SJSA1 (cell line): ENCODE results near the gene UNC119. TPM values are rescaled to one million over a fixed set of nuclear protein-coding genes. Genes with fewer than 3 reads are reported as not detected.
"Not testable (repeated sequence)": the region's sequence is repeated elsewhere in the genome, so short reads cannot be mapped to it uniquely, and the experiment has no call there.

Experiments used
- DNase-seq, 2 experiments: peaks; one replicate each; pipeline ENCODE4 v3.0.0-alpha.2; 2015 to 2020; ENCODE audit warnings: low spot score in 2 of 2, low read depth in 1 of 2
- H3K27ac ChIP-seq: fragments of 250-450 bp; sonication (Bioruptor Pico); 2 replicates; pipeline ENCODE4 v1.5.1; 2020; ENCODE audit warnings: mild to moderate bottlenecking, moderate library complexity
- H3K27me3 ChIP-seq: fragments of 250-450 bp; sonication (Bioruptor Pico); replicated peaks from 2 replicates; pipeline ENCODE4 v1.5.1; 2020; ENCODE audit warnings: mild to moderate bottlenecking, moderate library complexity
- H3K36me3 ChIP-seq: fragments of 250-450 bp; sonication (Bioruptor Pico); 2 replicates; pipeline ENCODE4 v1.5.1; 2020; ENCODE audit warnings: mild to moderate bottlenecking
- H3K4me1 ChIP-seq: fragments of 250-450 bp; sonication (Bioruptor Pico); replicated peaks from 2 replicates; pipeline ENCODE4 v1.6.1; 2021; ENCODE audit warnings: mild to moderate bottlenecking
- H3K4me3 ChIP-seq: fragments of 250-450 bp; sonication (Bioruptor Pico); 2 replicates; pipeline ENCODE4 v1.5.1; 2020; ENCODE audit warnings: mild to moderate bottlenecking
- H3K9me3 ChIP-seq: fragments of 250-450 bp; sonication (Bioruptor Pico); replicated peaks from 2 replicates; pipeline ENCODE4 v1.5.1; 2020; ENCODE audit warnings: mild to moderate bottlenecking
- total RNA-seq: library from RNA; depleted of rRNA; stranded (reverse); fragments of >200 nt; shearing (Covaris generic); gene quantifications from 2 replicates; pipeline ENCODE4 v1.2.3, GENCODE V29; 2014

The UNC119 gene
- total RNA-seq, 1 experiment from 2014 or later = 27.2 TPM

DNA sequence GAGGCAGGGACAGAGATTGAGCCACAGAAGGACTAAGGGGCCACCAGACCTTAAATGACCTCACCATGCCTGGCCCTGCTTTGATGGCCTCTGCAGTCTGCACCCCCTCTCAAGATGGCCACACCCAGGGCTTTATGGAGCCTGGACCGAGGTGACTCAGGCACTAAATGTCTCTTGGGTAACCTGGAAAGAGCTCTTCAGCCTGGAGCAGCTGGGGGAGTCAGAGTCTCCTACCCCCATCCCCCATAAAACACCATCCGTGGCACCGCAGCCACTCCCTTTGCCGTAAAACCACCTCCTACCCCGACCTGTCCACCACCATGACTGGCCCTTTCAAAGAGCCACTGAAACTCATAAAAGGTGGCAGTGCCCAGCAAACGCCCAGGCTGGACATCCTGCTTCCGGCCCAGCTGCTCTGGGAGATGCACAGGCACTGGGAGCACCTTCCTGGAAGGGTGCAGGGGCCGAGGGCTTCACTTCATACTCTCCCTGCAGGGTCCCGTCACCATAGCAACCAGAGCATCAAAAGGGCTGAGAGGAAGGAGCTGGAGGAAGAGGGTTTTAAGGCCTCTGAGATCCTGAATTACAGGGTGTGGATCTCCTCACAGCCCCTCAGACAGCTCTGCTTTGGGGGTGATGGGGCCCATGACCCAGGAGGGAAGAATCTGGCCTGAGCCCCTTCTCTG lies 24.0 kb downstream of the UNC119 start:
- H3K4me1 ChIP-seq = peaks cover 7% of the 10 kb centered on the region
- H3K4me3 ChIP-seq = no peak overlapping the region
- no peaks in the 10 kb centered on the region for H3K27me3 ChIP-seq
- H3K27ac ChIP-seq = no peak overlapping the region
- no peaks in the 10 kb centered on the region for H3K9me3 ChIP-seq
- H3K36me3 ChIP-seq = no peaks in the 10 kb centered on the region
- no peak for DNase-seq

DNA sequence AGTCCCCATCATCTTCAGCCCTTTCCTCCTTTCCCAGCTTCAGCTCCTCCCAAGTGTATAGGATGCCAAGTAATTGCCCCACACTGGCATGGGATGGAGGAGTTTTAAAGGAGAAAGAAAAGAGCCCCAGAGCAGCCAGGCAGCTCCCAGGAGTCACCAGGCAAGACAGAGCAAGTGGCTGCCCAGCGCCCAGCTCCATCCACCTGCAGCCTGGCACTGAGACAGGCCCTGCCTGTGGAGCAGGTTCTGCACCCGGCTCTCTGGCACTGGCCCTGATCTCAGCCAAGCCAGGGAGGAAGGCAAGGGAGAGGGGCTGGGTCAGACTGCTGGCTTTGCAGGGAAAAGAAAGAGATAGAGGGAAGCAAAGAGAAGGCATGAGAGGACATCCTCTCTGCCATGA lies 24.6 kb downstream of the UNC119 start:
- no peak overlapping the region for H3K4me3 ChIP-seq
- H3K9me3 ChIP-seq = no peaks in the 10 kb centered on the region
- DNase-seq = no peak
- no peaks in the 10 kb centered on the region for H3K27me3 ChIP-seq
- no peak overlapping the region for H3K27ac ChIP-seq
- peaks cover 7% of the 10 kb centered on the region for H3K4me1 ChIP-seq
- no peaks in the 10 kb centered on the region for H3K36me3 ChIP-seq

DNA sequence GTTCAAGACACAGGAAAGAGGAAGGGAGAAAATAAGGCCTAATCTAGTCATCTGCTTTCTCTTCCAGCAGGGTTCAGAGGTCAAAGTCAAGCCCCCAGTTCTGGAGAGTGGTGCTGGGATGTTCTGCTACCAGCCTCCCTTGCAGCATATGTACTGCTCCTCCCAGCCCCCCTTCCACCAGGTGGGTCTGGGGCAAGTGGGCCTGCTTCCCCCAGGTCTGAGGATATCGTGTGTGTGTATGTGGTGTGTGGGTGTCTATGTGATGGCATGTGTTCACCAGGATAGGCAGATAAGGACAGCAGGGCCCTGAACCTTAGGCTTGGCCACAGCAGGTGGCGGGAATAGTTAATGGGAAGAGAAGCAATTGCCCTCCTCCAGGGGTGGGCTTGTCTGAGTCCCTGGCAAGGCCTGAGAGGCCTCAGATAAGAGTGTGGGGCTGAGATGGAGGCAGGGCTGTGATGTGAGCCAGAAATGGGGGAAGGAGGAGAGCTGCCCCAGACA lies 25.2 kb downstream of the UNC119 start:
- H3K4me3 ChIP-seq = no peak overlapping the region
- peaks cover 7% of the 10 kb centered on the region for H3K4me1 ChIP-seq
- no peaks in the 10 kb centered on the region for H3K36me3 ChIP-seq
- H3K27me3 ChIP-seq = no peaks in the 10 kb centered on the region
- DNase-seq = no peak
- H3K9me3 ChIP-seq = no peaks in the 10 kb centered on the region
- no peak overlapping the region for H3K27ac ChIP-seq

DNA sequence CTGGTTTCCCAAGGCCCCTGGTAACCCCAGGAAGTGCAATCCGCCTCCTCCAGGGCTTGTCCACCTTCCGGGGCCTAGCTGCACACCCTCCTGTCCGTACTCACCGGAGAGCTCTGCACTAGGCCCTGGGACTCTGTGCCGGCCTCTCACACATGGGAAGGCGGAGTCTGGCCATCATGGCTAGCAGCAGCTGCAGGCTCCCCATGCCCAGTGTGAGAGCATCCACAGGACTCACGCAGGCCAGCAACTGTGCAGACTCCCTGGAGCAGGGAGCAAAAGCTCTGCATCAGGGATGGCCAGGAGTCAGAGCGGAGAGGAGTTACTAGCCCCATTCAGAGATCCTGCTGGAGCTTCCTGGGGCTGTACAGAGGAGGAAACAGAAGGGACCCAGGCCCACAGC lies 26.0 kb downstream of the UNC119 start:
- no peak for DNase-seq
- no peaks in the 10 kb centered on the region for H3K9me3 ChIP-seq
- H3K27ac ChIP-seq = no peak overlapping the region
- H3K36me3 ChIP-seq = no peaks in the 10 kb centered on the region
- H3K4me1 ChIP-seq = peaks cover 7% of the 10 kb centered on the region
- H3K27me3 ChIP-seq = no peaks in the 10 kb centered on the region
- H3K4me3 ChIP-seq = no peak overlapping the region

DNA sequence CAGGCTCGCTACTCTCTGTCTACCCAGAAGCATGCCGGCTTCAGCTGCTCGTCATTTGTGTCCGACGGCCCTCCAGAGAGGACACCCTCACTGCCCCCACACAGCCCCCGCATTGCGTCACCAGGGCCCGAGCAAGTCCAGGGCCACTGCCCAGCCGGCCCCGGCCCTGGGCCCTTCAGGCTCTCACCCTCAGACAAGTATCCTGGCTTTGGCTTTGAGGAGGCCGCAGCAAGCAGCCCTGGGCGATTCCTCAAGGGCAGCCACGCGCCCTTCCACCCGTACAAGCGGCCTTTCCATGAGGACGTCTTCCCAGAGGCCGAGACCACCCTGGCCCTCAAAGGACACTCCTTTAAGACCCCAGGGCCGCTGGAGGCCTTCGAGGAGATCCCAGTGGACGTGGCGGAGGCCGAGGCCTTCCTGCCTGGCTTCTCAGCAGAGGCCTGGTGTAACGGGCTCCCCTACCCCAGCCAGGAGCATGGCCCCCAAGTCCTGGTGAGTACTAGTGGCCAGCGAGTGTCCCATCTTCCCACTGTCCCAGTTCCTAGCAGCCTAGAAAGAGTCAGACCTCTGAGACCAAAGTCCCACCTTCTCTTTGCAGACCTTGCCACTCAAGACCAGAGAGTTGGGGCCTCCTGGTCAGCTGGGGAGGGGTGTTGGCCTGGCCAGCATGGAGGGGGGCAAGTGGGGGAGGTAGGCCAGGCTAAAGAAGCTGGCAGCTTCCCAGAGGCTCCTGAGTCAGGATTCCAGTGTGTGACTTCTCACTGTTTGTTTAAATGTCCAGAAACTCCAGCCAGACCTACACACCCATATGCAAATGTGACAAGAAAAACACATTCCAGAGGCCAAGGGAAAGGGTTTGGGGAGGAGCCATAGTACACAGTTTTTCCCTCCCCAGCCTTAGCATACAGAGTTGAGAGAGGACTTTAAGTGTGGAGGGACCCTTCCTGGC lies 27.7 kb downstream of the UNC119 start:
- no peaks in the 10 kb centered on the region for H3K36me3 ChIP-seq
- H3K27me3 ChIP-seq = no peaks in the 10 kb centered on the region
- H3K4me1 ChIP-seq = peaks cover 7% of the 10 kb centered on the region
- H3K27ac ChIP-seq = no peak overlapping the region
- no peaks in the 10 kb centered on the region for H3K9me3 ChIP-seq
- DNase-seq = peak in 1 of 2 experiments; percentile 21
- H3K4me3 ChIP-seq = no peak overlapping the region

DNA sequence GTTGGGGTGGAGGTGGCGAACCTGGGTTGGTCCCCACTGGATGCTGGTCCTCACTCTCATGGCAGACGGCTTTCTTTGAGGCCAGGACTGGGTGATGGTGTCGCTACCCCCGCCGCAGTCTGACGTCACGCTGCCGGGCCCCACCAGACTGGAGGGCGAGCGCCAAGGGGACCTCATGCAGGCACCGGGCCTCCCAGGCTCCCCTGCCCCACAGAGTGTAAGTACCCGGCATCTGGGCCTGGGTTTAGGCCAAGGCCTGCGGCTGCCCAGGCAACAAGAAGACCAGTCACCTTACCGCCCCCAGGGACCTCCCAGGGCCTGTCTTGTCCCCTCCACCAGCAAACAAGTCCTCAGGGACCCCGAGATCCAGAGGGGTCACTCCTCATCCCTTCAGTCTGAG lies 28.5 kb downstream of the UNC119 start:
- peaks cover 7% of the 10 kb centered on the region for H3K4me1 ChIP-seq
- no peak for DNase-seq
- no peaks in the 10 kb centered on the region for H3K36me3 ChIP-seq
- no peak overlapping the region for H3K27ac ChIP-seq
- H3K4me3 ChIP-seq = no peak overlapping the region
- no peaks in the 10 kb centered on the region for H3K27me3 ChIP-seq
- H3K9me3 ChIP-seq = no peaks in the 10 kb centered on the region

DNA sequence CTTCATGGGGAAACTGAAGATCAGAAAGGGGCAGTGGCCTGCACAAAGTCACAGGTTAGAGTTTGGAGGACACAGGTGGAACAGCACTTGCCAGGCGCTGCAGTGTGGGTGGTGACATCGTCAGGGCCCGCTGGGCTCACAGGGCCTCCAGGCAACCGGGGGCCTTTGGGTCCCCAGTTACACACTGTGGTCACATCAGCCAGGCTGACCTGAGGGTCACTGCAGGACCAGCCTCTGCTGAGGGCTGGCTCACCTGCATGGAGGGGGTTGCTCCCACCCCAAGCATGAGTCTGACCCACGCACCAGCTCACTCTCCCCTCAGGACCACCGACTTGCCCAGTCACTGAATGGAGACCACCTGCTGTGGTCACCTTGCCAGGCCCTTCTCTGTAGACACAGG lies 29.2 kb downstream of the UNC119 start:
- Histone ChIP-seq H3K36me3 (no peaks in the 10 kb centered on the region), H3K4me3 (no peak overlapping the region), H3K27me3 (no peaks in the 10 kb centered on the region), H3K9me3 (no peaks in the 10 kb centered on the region), H3K27ac (no peak overlapping the region), H3K4me1 (peaks cover 7% of the 10 kb centered on the region)
- no peak for DNase-seq

DNA sequence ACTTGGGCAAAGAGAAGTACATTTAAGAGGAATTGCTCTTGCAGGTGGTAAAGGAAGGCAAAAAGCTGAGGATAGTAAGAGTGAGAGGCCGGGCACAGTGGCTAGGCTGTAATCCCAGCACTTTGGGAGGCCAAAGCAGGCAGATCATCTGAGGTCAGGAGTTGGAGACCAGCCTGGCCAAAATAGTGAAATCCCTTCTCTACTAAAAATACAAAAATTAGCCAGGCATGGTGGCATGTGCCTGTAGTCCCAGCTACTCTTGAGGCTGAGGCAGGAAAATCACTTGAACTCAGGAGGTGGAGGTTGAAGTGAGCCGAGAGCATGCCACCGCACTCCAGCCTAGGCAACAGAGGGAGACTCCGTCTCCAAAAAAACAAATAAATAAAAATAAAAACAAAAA lies 30.1 kb downstream of the UNC119 start:
- H3K27me3 ChIP-seq, H3K36me3 ChIP-seq, H3K9me3 ChIP-seq, DNase-seq, H3K4me1 ChIP-seq, H3K4me3 ChIP-seq, H3K27ac ChIP-seq: not testable (repeated sequence)

DNA sequence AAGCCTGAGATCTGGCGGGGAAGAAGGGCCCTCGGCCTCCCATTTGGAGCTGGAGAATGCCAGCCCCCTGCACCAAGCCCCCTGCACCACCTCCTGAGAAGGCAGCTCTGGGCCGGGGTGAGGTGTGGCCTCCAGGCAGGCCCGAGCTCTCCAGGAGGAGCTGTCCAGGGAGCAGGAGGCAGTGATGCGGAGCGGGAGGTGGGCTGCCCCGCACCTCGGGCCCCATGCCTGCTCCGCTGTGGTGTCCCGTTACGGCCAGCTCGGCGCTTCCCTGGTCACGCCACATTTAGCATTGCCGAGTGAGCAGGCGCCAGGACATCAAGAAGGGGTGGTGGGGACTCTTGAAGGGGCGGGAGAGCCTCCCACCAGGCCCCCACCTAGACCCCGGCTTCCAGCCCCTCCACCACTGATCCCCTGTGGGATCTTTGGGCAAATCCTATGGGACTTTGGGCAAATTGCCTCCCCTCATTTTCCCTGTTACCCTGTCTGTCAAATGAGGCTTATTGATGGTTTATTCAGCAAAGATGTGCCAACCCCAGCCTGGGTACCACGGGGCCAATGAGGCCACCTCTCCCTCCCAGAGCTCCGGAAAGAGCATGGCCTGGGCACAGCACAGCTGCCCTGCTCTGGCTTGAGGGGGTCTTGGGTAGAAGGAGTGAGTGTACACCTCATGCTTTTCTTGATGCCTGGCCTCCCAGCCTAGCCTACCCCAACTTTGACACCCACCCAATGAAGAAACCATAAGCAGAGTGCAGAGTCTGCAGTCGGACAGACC lies 30.9 kb downstream of the UNC119 start:
- Histone ChIP-seq H3K27me3 (no peaks in the 10 kb centered on the region), H3K4me3 (no peak overlapping the region), H3K9me3 (no peaks in the 10 kb centered on the region), H3K27ac (no peak overlapping the region), H3K4me1 (peaks cover 7% of the 10 kb centered on the region), H3K36me3 (no peaks in the 10 kb centered on the region)
- no peak for DNase-seq

DNA sequence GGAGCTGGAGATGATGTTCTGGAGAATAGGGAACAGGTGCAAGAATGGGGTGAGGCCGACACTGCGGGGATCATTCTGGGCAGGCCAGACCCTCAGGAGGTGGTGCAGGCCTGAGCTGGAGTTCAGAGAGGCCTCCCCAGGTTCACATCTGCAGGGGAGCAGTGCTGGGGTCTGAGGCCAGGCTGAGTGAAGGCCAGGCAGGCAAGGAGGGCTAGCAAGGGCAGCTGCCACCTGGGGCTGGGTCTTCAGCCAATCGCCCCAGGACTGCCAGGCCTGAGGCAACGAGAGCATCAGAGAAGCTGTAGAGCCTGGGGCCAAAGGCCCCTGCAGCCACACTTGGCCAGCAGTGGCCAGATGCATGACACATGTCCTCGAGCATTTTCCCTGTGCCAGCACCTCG lies 31.7 kb downstream of the UNC119 start:
- H3K36me3 ChIP-seq = no peaks in the 10 kb centered on the region

DNA sequence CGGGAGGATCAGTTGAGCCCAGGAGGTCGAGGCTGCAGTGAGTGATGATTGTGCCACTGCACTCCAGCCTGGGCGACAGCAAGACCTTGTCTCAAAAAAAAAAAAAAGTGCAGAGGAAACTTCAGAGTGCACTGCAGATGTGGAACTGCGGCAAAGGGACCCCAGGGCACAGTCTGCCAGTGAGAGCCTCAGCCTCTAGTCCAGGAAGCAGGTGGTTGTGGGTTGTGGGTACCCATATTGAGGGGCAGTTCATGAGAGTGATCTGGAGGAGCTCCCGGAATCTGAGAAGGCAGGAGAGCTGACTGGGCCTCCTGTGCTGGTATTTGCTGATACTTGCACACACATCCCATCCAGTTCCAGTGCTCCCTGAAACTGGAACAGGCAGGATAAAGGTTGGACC lies 33.2 kb downstream of the UNC119 start:
- H3K4me3 ChIP-seq = no peak overlapping the region
- H3K9me3 ChIP-seq = no peaks in the 10 kb centered on the region
- H3K27me3 ChIP-seq = peaks cover 6% of the 10 kb centered on the region; the same call in 1 of the 2 replicates
- no peaks in the 10 kb centered on the region for H3K4me1 ChIP-seq
- H3K27ac ChIP-seq = no peak overlapping the region
- DNase-seq = no peak
- H3K36me3 ChIP-seq = no peaks in the 10 kb centered on the region

More for the DNA sequence above, 31.7 kb downstream of the UNC119 start:
- Histone ChIP-seq H3K27ac (no peak overlapping the region), H3K9me3 (no peaks in the 10 kb centered on the region), H3K27me3 (no peaks in the 10 kb centered on the region), H3K4me1 (peaks cover 7% of the 10 kb centered on the region), H3K4me3 (no peak overlapping the region)
- DNase-seq = no peak

DNA sequence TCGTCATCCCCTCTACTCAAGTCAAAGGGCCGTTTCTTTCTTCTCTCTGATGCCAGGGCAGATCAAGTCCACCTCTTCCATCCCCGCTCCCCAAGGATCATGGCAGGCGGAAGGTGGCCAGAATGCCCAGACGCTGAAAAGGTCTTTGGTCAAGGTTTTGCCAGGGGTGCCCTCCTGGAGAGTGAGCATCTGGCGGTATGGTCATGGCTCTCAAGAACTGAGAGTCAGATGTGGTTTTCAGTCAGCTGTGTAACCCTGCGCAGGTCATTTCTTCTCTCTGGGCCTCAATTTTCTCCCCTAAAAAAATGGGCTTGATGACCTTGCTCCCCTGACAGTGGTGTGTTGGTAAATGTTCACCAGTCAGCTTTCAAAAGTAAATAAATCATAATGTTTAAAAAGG lies 33.8 kb downstream of the UNC119 start:
- Histone ChIP-seq H3K27ac (no peak overlapping the region), H3K4me3 (no peak overlapping the region), H3K27me3 (peaks cover 6% of the 10 kb centered on the region; the same call in 1 of the 2 replicates), H3K9me3 (no peaks in the 10 kb centered on the region), H3K4me1 (no peaks in the 10 kb centered on the region), H3K36me3 (no peaks in the 10 kb centered on the region)
- DNase-seq = no peak

DNA sequence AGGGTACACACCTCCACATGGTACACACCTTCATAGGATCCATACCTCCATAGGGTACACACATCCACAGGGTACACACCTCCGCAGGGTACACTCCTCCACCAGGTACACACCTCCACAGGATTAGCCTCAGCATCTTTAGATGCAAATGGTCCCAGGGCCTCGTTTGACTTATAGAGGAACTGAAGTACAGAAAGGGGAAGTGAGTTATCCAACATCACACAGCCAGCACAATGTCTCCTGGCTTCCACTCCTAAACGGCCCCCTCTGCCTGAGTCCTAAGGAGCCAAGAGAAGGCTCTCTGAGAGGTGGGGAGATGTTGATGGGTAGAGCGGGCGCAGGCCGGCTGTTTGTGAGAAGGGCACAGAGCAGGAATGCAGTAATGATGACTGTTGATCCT lies 34.3 kb downstream of the UNC119 start:
- Histone ChIP-seq H3K4me1 (no peaks in the 10 kb centered on the region), H3K27me3 (peaks cover 6% of the 10 kb centered on the region; the same call in 1 of the 2 replicates), H3K27ac (no peak overlapping the region), H3K9me3 (no peaks in the 10 kb centered on the region), H3K4me3 (no peak overlapping the region), H3K36me3 (no peaks in the 10 kb centered on the region)
- DNase-seq = no peak
